Measurements from ENCODE around the gene JAGN1. TPM values are rescaled to one million over a fixed set of nuclear protein-coding genes. Genes with fewer than 3 reads are reported as not detected.
"Not testable (repeated sequence)": the region's sequence is repeated elsewhere in the genome, so short reads cannot be mapped to it uniquely, and the experiment has no call there.

Gene JAGN1
- 24.5 and 35.5 TPM in 2 replicates for total RNA-seq

DNA sequence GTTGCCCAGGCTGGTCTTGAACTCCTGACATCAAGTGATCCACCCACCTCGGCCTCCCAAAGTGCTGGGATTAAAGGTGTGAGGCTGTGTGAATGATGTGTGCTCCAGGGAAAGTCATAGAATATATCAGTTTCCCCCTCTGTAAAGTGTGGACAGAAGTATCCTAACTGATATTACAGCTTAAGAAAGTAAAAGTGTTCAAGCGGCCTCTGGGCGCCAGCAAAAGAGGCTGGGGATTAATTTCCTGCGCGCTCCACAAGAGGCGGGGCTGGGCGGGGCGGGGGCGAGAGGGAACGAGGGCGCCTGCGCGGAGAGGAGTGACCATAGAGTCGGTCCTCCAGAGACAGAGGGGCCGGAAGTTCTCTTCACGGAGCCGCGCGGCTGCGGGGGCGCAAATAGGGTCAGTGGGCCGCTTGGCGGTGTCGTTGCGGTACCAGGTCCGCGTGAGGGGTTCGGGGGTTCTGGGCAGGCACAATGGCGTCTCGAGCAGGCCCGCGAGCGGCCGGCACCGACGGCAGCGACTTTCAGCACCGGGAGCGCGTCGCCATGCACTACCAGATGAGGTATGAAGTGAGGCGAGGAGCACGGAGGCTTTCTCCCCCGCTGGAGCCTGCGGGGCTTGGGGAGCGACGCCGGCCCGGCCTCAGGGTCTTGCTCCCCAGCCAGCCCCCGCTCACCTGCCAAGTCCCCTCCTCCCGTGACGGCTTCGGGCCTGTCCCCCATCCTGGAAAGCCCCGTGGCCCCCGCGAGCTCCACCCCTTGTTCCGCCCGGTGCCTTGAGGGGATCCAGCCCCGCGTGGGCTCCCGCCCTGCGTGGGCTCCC, at the start of gene JAGN1:
Gene JAGN1 (plus strand): TSS at position 362 of the 823 bp plus-strand sequence. CDS start 113 bp downstream, at position 475.
- Histone ChIP-seq H3K27me3 (ENCODE audit: control insufficient read depth, insufficient read depth, low read length) (no peaks in the 10 kb centered on the region), H3K4me3 (ENCODE audit: low read depth, low read length) (peak within 1 kb of the TSS; percentile 79), H3K36me3 (ENCODE audit: control insufficient read depth, insufficient read depth, low read length) (peaks cover 4% of the 10 kb centered on the region)
- TF ChIP-seq, protein P1, sequence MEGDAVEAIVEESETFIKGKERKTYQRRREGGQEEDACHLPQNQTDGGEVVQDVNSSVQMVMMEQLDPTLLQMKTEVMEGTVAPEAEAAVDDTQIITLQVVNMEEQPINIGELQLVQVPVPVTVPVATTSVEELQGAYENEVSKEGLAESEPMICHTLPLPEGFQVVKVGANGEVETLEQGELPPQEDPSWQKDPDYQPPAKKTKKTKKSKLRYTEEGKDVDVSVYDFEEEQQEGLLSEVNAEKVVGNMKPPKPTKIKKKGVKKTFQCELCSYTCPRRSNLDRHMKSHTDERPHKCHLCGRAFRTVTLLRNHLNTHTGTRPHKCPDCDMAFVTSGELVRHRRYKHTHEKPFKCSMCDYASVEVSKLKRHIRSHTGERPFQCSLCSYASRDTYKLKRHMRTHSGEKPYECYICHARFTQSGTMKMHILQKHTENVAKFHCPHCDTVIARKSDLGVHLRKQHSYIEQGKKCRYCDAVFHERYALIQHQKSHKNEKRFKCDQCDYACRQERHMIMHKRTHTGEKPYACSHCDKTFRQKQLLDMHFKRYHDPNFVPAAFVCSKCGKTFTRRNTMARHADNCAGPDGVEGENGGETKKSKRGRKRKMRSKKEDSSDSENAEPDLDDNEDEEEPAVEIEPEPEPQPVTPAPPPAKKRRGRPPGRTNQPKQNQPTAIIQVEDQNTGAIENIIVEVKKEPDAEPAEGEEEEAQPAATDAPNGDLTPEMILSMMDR (IDR thresholded peaks at IDR 0.05; ENCODE audit: insufficient read depth, low read length, severe bottlenecking): no peak
- DNase-seq (ENCODE audit: low read depth): peak; percentile 63
- no peak for FAIRE-seq

DNA sequence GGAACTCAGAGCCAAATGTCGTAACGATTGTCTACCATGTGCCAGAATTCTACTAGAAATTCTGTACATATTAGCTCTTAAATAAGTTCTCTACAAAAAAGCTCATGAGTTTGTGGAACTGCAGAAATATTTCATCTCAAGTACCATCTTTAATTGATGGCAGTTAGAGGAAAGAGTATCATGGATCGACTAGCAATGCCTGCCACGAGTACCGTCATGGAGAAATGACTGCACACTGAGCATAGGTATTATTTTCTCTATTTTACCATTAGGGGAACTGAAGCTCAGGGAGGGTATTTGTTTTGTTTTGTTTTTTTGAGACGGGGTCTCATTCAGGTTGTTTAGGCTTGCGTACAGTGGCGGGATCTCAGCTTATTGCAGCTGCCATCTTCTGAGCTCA, 49.4 kb upstream of the JAGN1 start:
- TF ChIP-seq, protein P1 (IDR thresholded peaks at IDR 0.05; ENCODE audit: insufficient read depth, low read length, severe bottlenecking): no peak
- Histone ChIP-seq H3K4me3 (ENCODE audit: low read depth, low read length) (no peak overlapping the region), H3K36me3 (ENCODE audit: control insufficient read depth, insufficient read depth, low read length) (peaks cover 19% of the 10 kb centered on the region), H3K27me3 (ENCODE audit: control insufficient read depth, insufficient read depth, low read length) (no peaks in the 10 kb centered on the region)
- no peak for FAIRE-seq
- no peak for DNase-seq (ENCODE audit: low read depth)

DNA sequence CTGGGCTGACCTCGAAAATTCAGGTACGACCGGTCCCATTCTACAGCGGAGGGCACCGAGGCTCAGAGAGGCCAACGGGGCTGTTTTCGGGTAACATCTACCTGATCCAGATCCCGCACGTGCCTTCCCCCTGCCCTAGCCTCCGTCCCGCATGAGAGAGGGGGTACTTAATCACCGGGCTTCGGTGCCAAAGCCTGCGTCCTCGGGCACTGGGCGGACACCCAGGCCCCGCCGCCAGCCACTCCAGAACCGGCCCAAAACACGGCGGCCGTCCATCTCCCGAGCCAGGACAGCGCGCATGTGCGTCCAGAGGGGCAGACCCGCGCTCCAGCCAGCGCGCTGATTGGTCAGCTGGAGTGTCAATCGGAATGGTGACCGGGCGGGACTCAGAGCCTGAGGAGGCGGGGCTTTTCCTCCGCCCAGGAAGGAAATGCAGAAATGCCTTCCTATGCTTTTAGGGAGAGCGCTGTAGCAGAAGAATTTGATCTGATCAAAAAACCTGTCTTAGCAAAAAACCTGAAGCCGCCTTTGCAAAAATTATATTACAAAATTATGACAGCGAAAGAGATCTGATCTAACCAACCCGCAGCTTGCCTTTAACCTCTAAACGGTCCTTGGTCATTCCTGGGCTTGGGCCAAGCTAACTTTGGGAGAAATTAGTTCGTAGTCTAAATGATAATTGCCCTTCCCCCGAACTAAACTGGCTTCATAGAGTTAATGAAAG, 46.5 kb upstream of the JAGN1 start, which contains the start of gene RPUSD3:
Gene RPUSD3 (minus strand): TSS at position 294 of the 724 bp plus-strand sequence. CDS start 18 bp downstream, at position 276.
- no peak for FAIRE-seq
- TF ChIP-seq, protein P1 (IDR thresholded peaks at IDR 0.05; ENCODE audit: insufficient read depth, low read length, severe bottlenecking): no peak
- peak; percentile 83 for DNase-seq (ENCODE audit: low read depth)
- Histone ChIP-seq H3K4me3 (ENCODE audit: low read depth, low read length) (peak within 1 kb of the TSS; percentile 72), H3K27me3 (ENCODE audit: control insufficient read depth, insufficient read depth, low read length) (no peaks in the 10 kb centered on the region), H3K36me3 (ENCODE audit: control insufficient read depth, insufficient read depth, low read length) (peaks cover 13% of the 10 kb centered on the region)

DNA sequence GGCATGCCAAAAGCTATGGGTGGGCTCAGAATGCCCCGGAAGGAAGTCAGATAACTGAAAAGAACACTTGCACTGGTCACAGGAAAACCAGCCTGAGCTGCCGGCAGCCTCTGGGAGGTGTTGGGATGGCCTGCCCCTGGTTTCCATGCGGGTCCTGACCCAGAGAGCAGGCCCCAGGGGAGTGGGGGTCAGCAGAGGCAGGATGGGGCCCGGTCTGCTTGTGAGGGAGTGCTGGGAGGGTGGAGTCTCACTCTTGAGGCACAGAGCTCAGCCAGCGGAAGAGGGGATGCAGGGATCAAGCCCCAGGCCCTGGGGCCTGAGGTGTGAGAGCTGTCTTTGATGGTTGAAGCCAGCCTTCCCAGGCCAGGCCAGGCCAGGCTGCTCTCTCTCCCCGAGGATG, 44.2 kb upstream of the JAGN1 start:
- H3K36me3 ChIP-seq (ENCODE audit: control insufficient read depth, insufficient read depth, low read length): peaks cover 1% of the 10 kb centered on the region

DNA sequence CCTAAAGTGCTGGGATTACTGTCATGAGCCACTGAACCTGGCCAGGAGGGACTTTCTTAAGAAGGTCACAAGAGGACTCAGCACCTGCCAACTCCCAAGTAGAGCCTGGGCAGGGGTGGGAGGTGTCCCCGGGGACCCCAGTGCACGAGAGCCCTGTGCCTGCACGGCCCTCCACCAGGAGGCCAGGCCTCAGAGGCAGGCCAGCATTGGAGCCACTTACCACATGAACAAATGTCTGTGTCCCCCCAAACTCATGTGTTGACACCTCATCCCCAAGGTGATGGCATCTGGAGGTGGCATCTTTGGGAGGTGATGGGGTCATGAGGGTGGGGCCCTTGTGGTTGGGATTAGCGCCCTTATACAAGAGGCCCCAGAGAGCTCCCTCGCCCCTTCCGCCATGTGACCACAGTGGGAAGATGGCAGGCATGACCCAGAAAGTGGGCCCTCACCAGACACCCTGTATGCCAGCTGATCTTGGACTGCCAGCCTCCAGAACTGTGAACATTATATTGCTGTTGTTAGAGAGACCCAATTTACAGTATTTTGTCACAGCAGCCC, 43.4 kb upstream of the JAGN1 start:
- DNase-seq (ENCODE audit: low read depth) (no peak), FAIRE-seq (no peak)
- TF ChIP-seq, protein P1 (IDR thresholded peaks at IDR 0.05; ENCODE audit: insufficient read depth, low read length, severe bottlenecking): no peak
- Histone ChIP-seq H3K4me3 (ENCODE audit: low read depth, low read length) (no peak overlapping the region), H3K36me3 (ENCODE audit: control insufficient read depth, insufficient read depth, low read length) (no peaks in the 10 kb centered on the region), H3K27me3 (ENCODE audit: control insufficient read depth, insufficient read depth, low read length) (no peaks in the 10 kb centered on the region)

More for the DNA sequence above, 44.2 kb upstream of the JAGN1 start:
- TF ChIP-seq, protein P1 (IDR thresholded peaks at IDR 0.05; ENCODE audit: insufficient read depth, low read length, severe bottlenecking): no peak
- no peaks in the 10 kb centered on the region for H3K27me3 ChIP-seq (ENCODE audit: control insufficient read depth, insufficient read depth, low read length)
- FAIRE-seq (no peak), DNase-seq (ENCODE audit: low read depth) (no peak)
- no peak overlapping the region for H3K4me3 ChIP-seq (ENCODE audit: low read depth, low read length)

DNA sequence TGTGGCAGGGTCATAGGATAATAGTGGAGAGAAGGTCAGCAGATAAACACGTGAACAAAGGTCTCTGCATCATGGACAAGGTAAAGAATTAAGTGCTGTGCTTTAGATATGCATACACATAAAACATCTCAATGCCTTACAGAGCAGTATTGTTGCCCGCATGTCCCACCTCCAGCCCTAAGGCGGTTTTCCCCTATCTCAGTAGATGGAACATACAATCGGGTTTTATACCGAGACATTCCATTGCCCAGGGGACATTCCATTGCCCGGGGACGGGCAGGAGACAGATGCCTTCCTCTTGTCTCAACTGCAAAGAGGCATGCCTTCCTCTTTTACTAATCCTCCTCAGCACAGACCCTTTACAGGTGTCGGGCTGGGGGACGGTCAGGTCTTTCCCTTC, 42.5 kb upstream of the JAGN1 start:
- H3K4me3 ChIP-seq (ENCODE audit: low read depth, low read length); DNase-seq (ENCODE audit: low read depth); H3K27me3 ChIP-seq (ENCODE audit: control insufficient read depth, insufficient read depth, low read length); H3K36me3 ChIP-seq (ENCODE audit: control insufficient read depth, insufficient read depth, low read length); FAIRE-seq: not testable (repeated sequence)

Measured in bronchial epithelial cell (primary cell).